WTC11 (cell line): ENCODE data around the gene PRR19. TPM values are rescaled to one million over a fixed set of nuclear protein-coding genes. Genes with fewer than 3 reads are reported as not detected.
A peak's percentile ranks its signal among the peaks of the same experiment; 100 is the strongest.
"Not testable (repeated sequence)": the region's sequence is repeated elsewhere in the genome, so short reads cannot be mapped to it uniquely, and the experiment has no call there.

ENCODE experiments used
- ATAC-seq: fragments of 200-7000 bp; cut with Tn5 transposase; 2 replicates; pipeline ENCODE4 v1.10.0; 2021; ENCODE audit warnings: mild to moderate bottlenecking, moderate library complexity
- CTCF ChIA-PET: fragments of 300-600 bp; sonication (Branson Sonifier 250); formaldehyde crosslinking; loops from one replicate; lab custom pipeline; 2021; ENCODE audit warnings: antibody characterized with exemption; lab: Charles Lee
- POLR2A ChIA-PET: fragments of 350-600 bp; sonication (Branson Sonifier 250); formaldehyde crosslinking; loops from one replicate; lab custom pipeline; 2021; ENCODE audit warnings: antibody characterized with exemption; lab: Charles Lee
- DNase-seq: peaks from one replicate; pipeline ENCODE4 v3.0.0; 2021; ENCODE audit warnings: low spot score
- H3K27ac Mint-ChIP-seq: 2 replicates; pipeline ENCODE4 v1.8.0; 2021; ENCODE audit warnings: mixed read lengths
- H3K27me3 Mint-ChIP-seq: 2 replicates; pipeline ENCODE4 v1.8.0; 2021; ENCODE audit warnings: low read depth, mild to moderate bottlenecking, moderate library complexity, mixed read lengths
- H3K36me3 Mint-ChIP-seq: 2 replicates; pipeline ENCODE4 v1.8.0; 2021; ENCODE audit warnings: mixed read lengths
- H3K4me1 Mint-ChIP-seq: 2 replicates; pipeline ENCODE4 v1.8.0; 2022; ENCODE audit warnings: mixed read lengths
- H3K4me3 Mint-ChIP-seq: 2 replicates; pipeline ENCODE4 v1.8.0; 2021; ENCODE audit warnings: mild to moderate bottlenecking, moderate library complexity, mixed read lengths
- H3K9me3 Mint-ChIP-seq: 2 replicates; pipeline ENCODE4 v1.8.0; 2021; ENCODE audit warnings: mixed read lengths
- CBFB ChIP-seq: sonication (generic); formaldehyde crosslinking; IDR thresholded peaks from 2 replicates; pipeline ENCODE4 v1.8.1; 2022; ENCODE audit warnings: mild to moderate bottlenecking, low read depth, missing genetic modification reagents
- CREM ChIP-seq: sonication (generic); formaldehyde crosslinking; IDR thresholded peaks from 2 replicates; pipeline ENCODE4 v1.8.1; 2022; ENCODE audit warnings: mild to moderate bottlenecking, missing genetic modification reagents, moderate library complexity
- FOXJ3 ChIP-seq: sonication (generic); formaldehyde crosslinking; IDR thresholded peaks from 2 replicates; pipeline ENCODE4 v1.9.0; 2021; ENCODE audit warnings: missing genetic modification reagents, mild to moderate bottlenecking, borderline replicate concordance
- FOXP1 ChIP-seq: sonication (generic); formaldehyde crosslinking; IDR thresholded peaks from 2 replicates; pipeline ENCODE4 v1.8.0; 2022; ENCODE audit warnings: missing genetic modification reagents, mild to moderate bottlenecking, moderate library complexity, borderline replicate concordance
- JUN ChIP-seq: sonication (generic); formaldehyde crosslinking; IDR thresholded peaks from 2 replicates; pipeline ENCODE4 v1.8.0; 2023; ENCODE audit warnings: mild to moderate bottlenecking, missing genetic modification reagents
- KAT7 ChIP-seq: sonication (generic); formaldehyde crosslinking; IDR thresholded peaks from 2 replicates; pipeline ENCODE4 v1.8.1; 2023; ENCODE audit warnings: missing genetic modification reagents, mild to moderate bottlenecking, borderline replicate concordance
- MYBL2 ChIP-seq: sonication (generic); formaldehyde crosslinking; IDR thresholded peaks from 2 replicates; pipeline ENCODE4 v1.8.1; 2023; ENCODE audit warnings: mild to moderate bottlenecking, moderate library complexity, missing genetic modification reagents
- NR2C2 ChIP-seq: sonication (generic); formaldehyde crosslinking; IDR thresholded peaks from 2 replicates; pipeline ENCODE4 v1.8.0; 2022; ENCODE audit warnings: mild to moderate bottlenecking, missing genetic modification reagents
- OVOL2 ChIP-seq: fragments of 250-450 bp; sonication (Bioruptor Pico); IDR thresholded peaks from 2 replicates; pipeline ENCODE4 v1.9.0; 2021; ENCODE audit warnings: mild to moderate bottlenecking, borderline replicate concordance
- SOX15 ChIP-seq: fragments of 250-450 bp; sonication (Bioruptor Pico); IDR thresholded peaks from 2 replicates; pipeline ENCODE4 v1.9.0; 2021; ENCODE audit warnings: mild to moderate bottlenecking
- TEAD1 ChIP-seq: sonication (generic); formaldehyde crosslinking; IDR thresholded peaks from 2 replicates; pipeline ENCODE4 v1.8.0; 2022; ENCODE audit warnings: mild to moderate bottlenecking, missing genetic modification reagents
- TEAD4 ChIP-seq: sonication (generic); formaldehyde crosslinking; IDR thresholded peaks from 2 replicates; pipeline ENCODE4 v1.8.0; 2022; ENCODE audit warnings: mild to moderate bottlenecking, missing genetic modification reagents
- ZNF121 ChIP-seq: sonication (generic); formaldehyde crosslinking; IDR thresholded peaks from 2 replicates; pipeline ENCODE4 v1.8.0; 2023; ENCODE audit warnings: missing genetic modification reagents
- ZNF219 ChIP-seq: sonication (generic); formaldehyde crosslinking; IDR thresholded peaks from 2 replicates; pipeline ENCODE4 v1.8.0; 2023; ENCODE audit warnings: missing genetic modification reagents, mild to moderate bottlenecking, borderline replicate concordance
- ZNF423 ChIP-seq: fragments of 250-450 bp; sonication (Bioruptor Pico); IDR thresholded peaks from 2 replicates; pipeline ENCODE4 v2.1.2; 2022; ENCODE audit warnings: mild to moderate bottlenecking, moderate library complexity
- total RNA-seq: library from RNA; stranded (reverse); gene quantifications from 3 replicates; pipeline ENCODE4 v1.2.3, GENCODE V29; 2021
- TF ChIP-seq, protein P1 (sequence below): sonication (generic); formaldehyde crosslinking; IDR thresholded peaks from 2 replicates; pipeline ENCODE4 v1.8.0; 2022; ENCODE audit warnings: mild to moderate bottlenecking, missing genetic modification reagents
- TF ChIP-seq, protein P2 (sequence below): sonication (generic); formaldehyde crosslinking; IDR thresholded peaks from 2 replicates; pipeline ENCODE4 v1.8.1; 2023; ENCODE audit warnings: mild to moderate bottlenecking, missing genetic modification reagents, moderate library complexity
- TF ChIP-seq, protein P3 (sequence below): sonication (generic); formaldehyde crosslinking; IDR thresholded peaks from 2 replicates; pipeline ENCODE4 v1.8.1; 2023; ENCODE audit warnings: mild to moderate bottlenecking, moderate library complexity, missing genetic modification reagents
- TF ChIP-seq, protein P4 (sequence below): sonication (generic); formaldehyde crosslinking; IDR thresholded peaks from 2 replicates; pipeline ENCODE4 v1.8.0; 2022; ENCODE audit warnings: mild to moderate bottlenecking, missing genetic modification reagents
- TF ChIP-seq, protein P5 (sequence below): sonication (generic); formaldehyde crosslinking; IDR thresholded peaks from 2 replicates; pipeline ENCODE4 v1.8.1; 2022; ENCODE audit warnings: low read depth, missing genetic modification reagents, borderline replicate concordance

The PRR19 gene
- total RNA-seq, 1 experiment from 2014 or later = 3.7 TPM

DNA sequence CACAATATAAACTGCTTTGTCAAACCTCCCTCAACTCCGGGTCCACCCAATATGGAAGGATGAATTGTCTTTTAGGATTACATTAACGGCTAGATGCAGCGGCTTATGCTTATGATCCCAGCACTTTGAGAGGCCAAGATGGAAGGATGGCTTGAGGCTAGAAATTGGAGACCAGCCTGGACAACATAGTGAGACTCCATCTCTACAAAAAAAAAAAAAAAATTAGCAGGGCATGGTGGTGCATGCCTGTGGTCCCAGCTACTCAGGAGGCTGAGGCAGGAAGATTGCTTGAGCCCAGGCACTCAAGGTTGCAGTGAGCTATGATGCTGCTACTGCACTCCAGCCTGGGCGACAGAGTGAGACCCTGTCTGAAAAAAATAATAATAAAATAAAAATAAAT lies 35.8 kb upstream of the PRR19 start:
- Mint-ChIP-seq H3K27me3 (peaks cover 35% of the 10 kb centered on the region), H3K4me1 (peaks cover 20% of the 10 kb centered on the region)
- peak; percentile 3; the same call in 1 of the 2 replicates for TF ChIP-seq ZNF121 (CRISPR knock-in tag)
- not testable (repeated sequence) for H3K27ac Mint-ChIP-seq, H3K4me3 Mint-ChIP-seq, DNase-seq, H3K36me3 Mint-ChIP-seq, H3K9me3 Mint-ChIP-seq, ATAC-seq
- CTCF ChIA-PET = interaction anchor here (0.6 kb wide), 1 partner anchor 18 kb away, joined by 4 read pairs; no protein-coding TSS in a partner anchor
- POLR2A ChIA-PET = interaction anchor here (1.1 kb wide), 1 partner anchor 13 kb away, joined by 3 read pairs; no protein-coding TSS in a partner anchor

DNA sequence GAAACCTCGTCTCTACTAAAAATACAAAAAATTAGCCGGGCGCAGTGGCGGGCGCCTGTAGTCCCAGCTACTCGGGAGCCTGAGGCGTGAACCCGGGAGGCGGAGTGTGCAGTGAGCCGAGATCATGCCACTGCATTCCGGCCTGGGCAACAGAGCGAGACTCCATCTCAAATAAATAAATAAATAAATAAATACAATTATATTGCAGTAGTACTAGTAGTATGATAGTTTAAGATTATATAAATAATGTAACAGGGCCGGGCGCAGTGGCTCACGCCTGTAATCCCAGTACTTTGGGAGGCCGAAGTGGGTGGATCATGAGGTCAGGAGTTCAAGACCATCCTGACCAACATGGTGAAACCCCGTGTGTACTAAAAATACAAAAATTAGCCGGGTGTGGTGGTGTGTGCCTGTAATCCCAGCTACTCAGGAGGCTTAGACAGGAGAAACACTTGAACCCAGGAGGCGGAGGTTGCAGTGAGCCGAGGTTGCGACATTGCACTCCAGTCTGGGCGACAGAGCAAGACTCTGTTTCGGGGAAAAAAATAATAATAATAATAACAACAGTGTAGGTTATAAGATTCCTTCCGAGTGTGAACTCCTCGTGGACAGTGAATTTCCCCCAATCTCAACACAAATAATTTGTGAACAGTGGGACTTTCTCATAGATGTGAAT lies 34.9 kb upstream of the PRR19 start:
- H3K4me1 Mint-ChIP-seq = peaks cover 22% of the 10 kb centered on the region
- not testable (repeated sequence) for ATAC-seq, DNase-seq, H3K36me3 Mint-ChIP-seq, H3K9me3 Mint-ChIP-seq, H3K4me3 Mint-ChIP-seq, H3K27ac Mint-ChIP-seq
- CTCF ChIA-PET = interaction anchor here (0.6 to 1.0 kb wide), 2 partner anchors 12 to 14 kb away, joined by 4 read pairs; no protein-coding TSS in a partner anchor
- POLR2A ChIA-PET = interaction anchor here (0.9 to 1.4 kb wide), 2 partner anchors 12 to 15 kb away, joined by 3 to 4 read pairs; partner anchors contain the start of gene ERF
- peaks cover 25% of the 10 kb centered on the region for H3K27me3 Mint-ChIP-seq

DNA sequence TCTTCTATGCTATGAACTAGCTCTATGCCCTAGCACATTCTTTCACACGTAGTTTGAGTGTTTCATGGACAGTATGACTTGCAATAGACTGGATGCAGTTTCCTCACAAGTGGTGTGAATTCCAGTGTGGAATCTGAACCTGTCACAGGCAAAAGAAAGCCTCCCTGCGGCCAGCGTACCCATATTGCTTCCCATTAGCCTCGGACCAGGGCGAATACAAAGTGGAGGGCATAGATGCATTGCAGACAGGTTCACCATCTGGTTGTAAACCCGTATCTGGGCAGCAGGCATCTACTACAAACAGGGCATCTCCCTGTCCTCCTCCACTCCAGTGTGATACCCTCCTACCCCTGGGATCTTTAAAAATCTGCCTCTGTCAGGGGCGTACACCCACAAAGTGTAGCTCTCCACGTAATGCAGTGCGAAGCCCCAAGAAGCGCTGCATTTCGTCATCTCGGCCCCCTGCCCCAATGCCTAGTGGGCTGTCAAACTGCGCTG lies 34.2 kb upstream of the PRR19 start:
- Mint-ChIP-seq H3K27me3 (peaks cover 19% of the 10 kb centered on the region), H3K4me1 (peaks cover 22% of the 10 kb centered on the region), H3K27ac (peak overlapping the region; percentile 73), H3K36me3 (no peaks in the 10 kb centered on the region), H3K4me3 (no peak overlapping the region), H3K9me3 (no peaks in the 10 kb centered on the region)
- ChIA-PET POLR2A (interaction anchor here (0.9 to 1.4 kb wide), 2 partner anchors 12 to 16 kb away, joined by 3 to 4 read pairs; partner anchors contain the start of gene ERF), CTCF (interaction anchor here (0.6 to 1.0 kb wide), 2 partner anchors 12 to 13 kb away, joined by 4 read pairs; no protein-coding TSS in a partner anchor)
- no peak for DNase-seq
- no peak for ATAC-seq
- TF ChIP-seq TEAD4 (no peak), CREM (CRISPR knock-in tag) (no peak), ZNF423 (no peak), CBFB (no peak), ZNF219 (CRISPR knock-in tag) (no peak), FOXP1 (CRISPR knock-in tag) (no peak), NR2C2 (no peak), FOXJ3 (no peak), OVOL2 (CRISPR knock-in tag) (no peak), SOX15 (CRISPR knock-in tag) (no peak)
- TF ChIP-seq, protein P1, sequence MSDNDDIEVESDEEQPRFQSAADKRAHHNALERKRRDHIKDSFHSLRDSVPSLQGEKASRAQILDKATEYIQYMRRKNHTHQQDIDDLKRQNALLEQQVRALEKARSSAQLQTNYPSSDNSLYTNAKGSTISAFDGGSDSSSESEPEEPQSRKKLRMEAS = no peak
- TF ChIP-seq, protein P2, sequence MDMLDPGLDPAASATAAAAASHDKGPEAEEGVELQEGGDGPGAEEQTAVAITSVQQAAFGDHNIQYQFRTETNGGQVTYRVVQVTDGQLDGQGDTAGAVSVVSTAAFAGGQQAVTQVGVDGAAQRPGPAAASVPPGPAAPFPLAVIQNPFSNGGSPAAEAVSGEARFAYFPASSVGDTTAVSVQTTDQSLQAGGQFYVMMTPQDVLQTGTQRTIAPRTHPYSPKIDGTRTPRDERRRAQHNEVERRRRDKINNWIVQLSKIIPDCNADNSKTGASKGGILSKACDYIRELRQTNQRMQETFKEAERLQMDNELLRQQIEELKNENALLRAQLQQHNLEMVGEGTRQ (CRISPR knock-in tag) = no peak

GRCh38 chr19:42268142-42268703 lies 33.7 kb upstream of the PRR19 start:
- POLR2A ChIA-PET = interaction anchor here (0.9 to 1.4 kb wide), 2 partner anchors 13 to 17 kb away, joined by 3 to 4 read pairs; partner anchors contain the start of gene ERF
- H3K4me3 Mint-ChIP-seq = no peak overlapping the region
- peak; percentile 98 for DNase-seq
- H3K9me3 Mint-ChIP-seq = no peaks in the 10 kb centered on the region
- CTCF ChIA-PET = interaction anchor here (0.6 to 1.0 kb wide), 2 partner anchors 11 to 12 kb away, joined by 4 read pairs; no protein-coding TSS in a partner anchor
- peak overlapping the region; percentile 73 for H3K27ac Mint-ChIP-seq
- peaks cover 18% of the 10 kb centered on the region for H3K27me3 Mint-ChIP-seq
- peaks cover 22% of the 10 kb centered on the region for H3K4me1 Mint-ChIP-seq
- ATAC-seq = peak; percentile 64
- no peaks in the 10 kb centered on the region for H3K36me3 Mint-ChIP-seq
- TF ChIP-seq KAT7 (CRISPR knock-in tag) (no peak), TEAD1 (peak; percentile 82; the same call in 1 of the 2 replicates), ZNF423 (no peak), MYBL2 (peak; percentile 59; the same call in 1 of the 2 replicates), JUN (CRISPR knock-in tag) (peak; percentile 79; the same call in 1 of the 2 replicates), FOXP1 (CRISPR knock-in tag) (peak; percentile 3; the same call in 1 of the 2 replicates), CREM (CRISPR knock-in tag) (0 out of 2 replicates have a peak, but pooled peaks have one; percentile 71)
- TF ChIP-seq, protein P3, sequence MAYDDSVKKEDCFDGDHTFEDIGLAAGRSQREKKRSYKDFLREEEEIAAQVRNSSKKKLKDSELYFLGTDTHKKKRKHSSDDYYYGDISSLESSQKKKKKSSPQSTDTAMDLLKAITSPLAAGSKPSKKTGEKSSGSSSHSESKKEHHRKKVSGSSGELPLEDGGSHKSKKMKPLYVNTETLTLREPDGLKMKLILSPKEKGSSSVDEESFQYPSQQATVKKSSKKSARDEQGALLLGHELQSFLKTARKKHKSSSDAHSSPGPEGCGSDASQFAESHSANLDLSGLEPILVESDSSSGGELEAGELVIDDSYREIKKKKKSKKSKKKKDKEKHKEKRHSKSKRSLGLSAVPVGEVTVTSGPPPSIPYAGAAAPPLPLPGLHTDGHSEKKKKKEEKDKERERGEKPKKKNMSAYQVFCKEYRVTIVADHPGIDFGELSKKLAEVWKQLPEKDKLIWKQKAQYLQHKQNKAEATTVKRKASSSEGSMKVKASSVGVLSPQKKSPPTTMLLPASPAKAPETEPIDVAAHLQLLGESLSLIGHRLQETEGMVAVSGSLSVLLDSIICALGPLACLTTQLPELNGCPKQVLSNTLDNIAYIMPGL = 0 out of 2 replicates have a peak, but pooled peaks have one; percentile 32
- TF ChIP-seq, protein P4, sequence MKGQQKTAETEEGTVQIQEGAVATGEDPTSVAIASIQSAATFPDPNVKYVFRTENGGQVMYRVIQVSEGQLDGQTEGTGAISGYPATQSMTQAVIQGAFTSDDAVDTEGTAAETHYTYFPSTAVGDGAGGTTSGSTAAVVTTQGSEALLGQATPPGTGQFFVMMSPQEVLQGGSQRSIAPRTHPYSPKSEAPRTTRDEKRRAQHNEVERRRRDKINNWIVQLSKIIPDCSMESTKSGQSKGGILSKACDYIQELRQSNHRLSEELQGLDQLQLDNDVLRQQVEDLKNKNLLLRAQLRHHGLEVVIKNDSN (CRISPR knock-in tag) = peak; percentile 86
- TF ChIP-seq, protein P2 (CRISPR knock-in tag) = peak; percentile 84
- TF ChIP-seq, protein P5, sequence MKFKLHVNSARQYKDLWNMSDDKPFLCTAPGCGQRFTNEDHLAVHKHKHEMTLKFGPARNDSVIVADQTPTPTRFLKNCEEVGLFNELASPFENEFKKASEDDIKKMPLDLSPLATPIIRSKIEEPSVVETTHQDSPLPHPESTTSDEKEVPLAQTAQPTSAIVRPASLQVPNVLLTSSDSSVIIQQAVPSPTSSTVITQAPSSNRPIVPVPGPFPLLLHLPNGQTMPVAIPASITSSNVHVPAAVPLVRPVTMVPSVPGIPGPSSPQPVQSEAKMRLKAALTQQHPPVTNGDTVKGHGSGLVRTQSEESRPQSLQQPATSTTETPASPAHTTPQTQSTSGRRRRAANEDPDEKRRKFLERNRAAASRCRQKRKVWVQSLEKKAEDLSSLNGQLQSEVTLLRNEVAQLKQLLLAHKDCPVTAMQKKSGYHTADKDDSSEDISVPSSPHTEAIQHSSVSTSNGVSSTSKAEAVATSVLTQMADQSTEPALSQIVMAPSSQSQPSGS (CRISPR knock-in tag) = peak; percentile 92
